ENCODE measurements around the gene RGL1.

Gene RGL1

DNA sequence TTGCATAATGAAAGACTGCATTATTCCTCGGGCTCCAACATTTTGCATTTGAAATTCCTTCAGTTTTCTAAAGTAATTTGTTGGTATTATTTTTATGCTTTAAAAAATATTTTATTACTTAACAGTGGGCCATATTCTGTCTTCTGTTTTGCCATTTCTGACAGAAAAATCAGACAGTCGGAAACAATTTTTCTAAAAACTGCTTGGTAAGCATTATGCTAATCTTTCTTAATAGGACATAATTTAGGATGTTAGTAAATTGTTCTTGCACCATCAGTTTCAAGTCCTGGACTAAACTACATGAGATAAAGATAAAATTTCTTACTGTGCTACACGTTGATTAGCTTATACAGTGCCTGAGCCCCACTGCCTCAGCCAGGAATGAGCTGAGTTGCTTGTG, 11.2 kb downstream of the RGL1 start:
- Mint-ChIP-seq H3K4me1 (no peaks in the 10 kb centered on the region), H3K9me3 (no peaks in the 10 kb centered on the region)

DNA sequence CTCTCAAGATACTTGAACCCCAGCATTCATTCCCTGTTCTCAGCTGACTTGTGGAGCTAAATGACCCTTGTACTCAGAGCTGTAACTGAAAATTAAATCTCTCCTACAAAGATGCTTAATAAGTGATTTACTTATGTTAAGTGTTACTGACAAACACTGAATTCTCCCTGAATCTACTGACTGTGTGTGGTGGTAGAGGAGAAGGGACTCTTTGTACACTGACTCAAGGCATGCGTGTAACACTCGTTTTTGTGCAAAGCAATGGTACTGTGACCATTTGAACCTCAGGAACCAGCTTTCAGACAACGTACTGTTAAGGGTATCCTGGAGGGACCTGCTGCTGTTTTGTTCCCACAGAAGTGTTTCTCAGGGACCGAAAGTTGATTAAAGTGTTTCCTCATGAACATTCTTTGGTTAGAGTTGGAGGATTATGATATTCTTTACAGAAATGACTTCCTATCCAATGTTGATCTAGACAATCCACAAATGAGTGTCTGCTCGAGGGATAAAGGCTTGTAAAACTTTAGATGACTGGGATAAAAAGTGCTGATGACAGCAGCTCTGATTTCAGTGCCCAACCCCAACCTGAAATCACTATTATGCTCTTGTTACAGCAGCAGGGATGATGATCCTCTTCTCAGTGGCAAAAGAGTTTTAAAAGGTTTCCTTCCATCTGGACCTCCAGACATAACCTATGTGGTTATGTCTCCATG, 12.8 kb downstream of the RGL1 start:
- ATAC-seq (replicated peaks; ENCODE audit: extremely low read depth, poor library complexity, severe bottlenecking): no peak
- no peaks in the 10 kb centered on the region for H3K36me3 Mint-ChIP-seq (ENCODE audit: insufficient read depth)
- H3K9me3 Mint-ChIP-seq: no peaks in the 10 kb centered on the region
- H3K4me1 Mint-ChIP-seq: no peaks in the 10 kb centered on the region
- no peaks in the 10 kb centered on the region for H3K27me3 Mint-ChIP-seq
- H3K27ac Mint-ChIP-seq (ENCODE audit: low read depth): no peak overlapping the region
- no peak overlapping the region for H3K4me3 Mint-ChIP-seq
- no peak for DNase-seq (ENCODE audit: low spot score in 2 of 2)

More for the DNA sequence above, 11.2 kb downstream of the RGL1 start:
- DNase-seq (ENCODE audit: low spot score in 2 of 2) (no peak), ATAC-seq (replicated peaks; ENCODE audit: extremely low read depth, poor library complexity, severe bottlenecking) (no peak)
- Mint-ChIP-seq H3K27ac (ENCODE audit: low read depth) (no peak overlapping the region), H3K36me3 (ENCODE audit: insufficient read depth) (no peaks in the 10 kb centered on the region), H3K4me3 (no peak overlapping the region), H3K27me3 (no peaks in the 10 kb centered on the region)

GRCh38 chr1:183819059-183819458, 14.1 kb downstream of the RGL1 start:
- ATAC-seq (replicated peaks; ENCODE audit: extremely low read depth, poor library complexity, severe bottlenecking): no peak
- H3K4me1 Mint-ChIP-seq: no peaks in the 10 kb centered on the region

DNA sequence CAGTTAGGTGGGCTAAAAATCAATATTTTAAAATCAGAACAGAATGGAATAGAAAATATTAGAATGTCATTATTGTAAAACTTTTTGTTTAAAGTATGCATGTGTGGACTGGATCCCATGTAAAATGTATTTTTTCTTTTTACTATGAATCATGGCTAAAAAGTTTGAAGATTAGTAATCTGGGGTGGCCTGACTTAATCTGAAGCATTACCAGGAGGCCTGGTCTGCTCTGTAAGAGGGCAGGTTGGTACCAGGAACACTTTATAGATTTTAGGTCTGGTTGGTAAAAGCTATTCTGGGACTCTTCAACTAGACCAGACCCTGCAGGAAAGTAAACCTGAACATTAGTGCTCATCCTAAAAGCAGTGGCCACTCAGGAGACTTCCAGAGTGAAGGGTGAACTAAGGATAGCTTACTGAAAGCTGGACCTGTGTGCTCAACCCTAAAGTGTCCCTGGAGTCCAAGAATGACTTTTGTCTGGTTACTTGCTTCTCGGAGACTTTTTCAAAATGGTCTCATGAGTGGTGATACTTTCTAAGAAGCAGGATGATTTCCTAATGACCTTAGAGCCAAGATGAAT, 16.5 kb downstream of the RGL1 start:
- Mint-ChIP-seq H3K27ac (ENCODE audit: low read depth) (no peak overlapping the region), H3K27me3 (no peaks in the 10 kb centered on the region), H3K4me3 (no peak overlapping the region), H3K9me3 (no peaks in the 10 kb centered on the region), H3K36me3 (ENCODE audit: insufficient read depth) (no peaks in the 10 kb centered on the region), H3K4me1 (no peaks in the 10 kb centered on the region)
- DNase-seq (ENCODE audit: low spot score in 2 of 2) (no peak), ATAC-seq (replicated peaks; ENCODE audit: extremely low read depth, poor library complexity, severe bottlenecking) (no peak)

More at GRCh38 chr1:183819059-183819458, 14.1 kb downstream of the RGL1 start:
- Mint-ChIP-seq H3K27me3 (no peaks in the 10 kb centered on the region), H3K27ac (ENCODE audit: low read depth) (no peak overlapping the region), H3K4me3 (no peak overlapping the region), H3K36me3 (ENCODE audit: insufficient read depth) (no peaks in the 10 kb centered on the region), H3K9me3 (no peaks in the 10 kb centered on the region)
- DNase-seq (ENCODE audit: low spot score in 2 of 2): no peak

DNA sequence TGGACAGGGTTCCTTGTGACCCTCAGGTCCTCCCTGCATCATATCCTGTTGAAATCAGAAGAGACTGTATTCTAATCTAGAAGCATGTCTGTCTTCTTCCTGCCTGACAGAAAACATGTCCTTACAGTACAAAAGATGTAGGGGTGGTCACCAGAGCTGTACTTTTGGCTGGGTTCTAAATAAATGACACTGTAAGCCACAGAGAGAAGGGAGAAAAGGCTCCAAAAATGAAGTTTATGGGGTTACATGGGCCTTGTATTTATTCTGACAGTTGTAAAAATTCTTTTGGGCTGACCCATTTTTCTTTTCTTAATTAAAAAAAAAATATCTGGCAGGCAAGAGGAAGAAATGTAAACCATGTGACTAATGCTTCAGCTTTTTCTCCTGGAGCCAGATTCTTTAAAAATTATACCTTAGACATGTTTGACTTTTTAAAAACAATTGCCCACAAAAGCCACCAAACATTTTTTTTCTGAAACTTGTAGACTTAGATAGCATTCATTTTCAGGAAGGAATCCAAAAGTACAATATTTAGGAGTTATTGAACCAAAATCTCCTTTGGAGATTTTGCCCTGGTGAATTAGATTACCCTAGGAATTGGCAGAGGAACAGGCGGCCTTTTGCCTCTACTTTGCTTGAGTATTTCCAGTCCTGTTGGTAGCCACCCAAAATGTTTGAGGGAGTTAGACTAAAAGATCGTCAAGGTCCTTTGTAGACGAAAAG, 17.1 kb downstream of the RGL1 start:
- H3K27ac Mint-ChIP-seq (ENCODE audit: low read depth): no peak overlapping the region
- H3K27me3 Mint-ChIP-seq: no peaks in the 10 kb centered on the region
- no peak overlapping the region for H3K4me3 Mint-ChIP-seq
- no peaks in the 10 kb centered on the region for H3K4me1 Mint-ChIP-seq
- ATAC-seq (replicated peaks; ENCODE audit: extremely low read depth, poor library complexity, severe bottlenecking) (no peak), DNase-seq (ENCODE audit: low spot score in 2 of 2) (no peak)
- no peaks in the 10 kb centered on the region for H3K9me3 Mint-ChIP-seq
- H3K36me3 Mint-ChIP-seq (ENCODE audit: insufficient read depth): no peaks in the 10 kb centered on the region

DNA sequence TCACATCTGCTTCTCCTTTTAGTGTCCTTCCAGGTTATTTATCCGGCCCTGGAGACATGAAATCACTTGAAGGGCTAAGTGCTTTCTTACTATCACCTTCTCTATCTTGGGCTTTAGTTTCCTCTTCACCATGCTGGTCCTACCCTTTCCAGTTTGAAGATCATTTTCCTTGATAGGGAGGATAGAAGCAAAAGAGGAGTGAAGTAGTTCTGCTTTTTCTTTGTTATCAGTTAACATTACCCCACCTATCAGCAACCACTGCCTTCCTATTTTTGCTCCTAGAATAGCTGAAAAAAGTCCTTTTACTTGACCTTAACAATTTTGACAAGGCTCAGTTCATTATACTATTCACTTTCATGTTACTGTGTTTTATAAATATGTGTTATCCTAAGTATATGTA, 19.4 kb downstream of the RGL1 start:
- H3K36me3 Mint-ChIP-seq (ENCODE audit: insufficient read depth): no peaks in the 10 kb centered on the region
- no peaks in the 10 kb centered on the region for H3K4me1 Mint-ChIP-seq
- DNase-seq (ENCODE audit: low spot score in 2 of 2) (no peak), ATAC-seq (replicated peaks; ENCODE audit: extremely low read depth, poor library complexity, severe bottlenecking) (no peak)
- H3K4me3 Mint-ChIP-seq: no peak overlapping the region
- no peaks in the 10 kb centered on the region for H3K27me3 Mint-ChIP-seq
- no peak overlapping the region for H3K27ac Mint-ChIP-seq (ENCODE audit: low read depth)
- H3K9me3 Mint-ChIP-seq: no peaks in the 10 kb centered on the region

DNA sequence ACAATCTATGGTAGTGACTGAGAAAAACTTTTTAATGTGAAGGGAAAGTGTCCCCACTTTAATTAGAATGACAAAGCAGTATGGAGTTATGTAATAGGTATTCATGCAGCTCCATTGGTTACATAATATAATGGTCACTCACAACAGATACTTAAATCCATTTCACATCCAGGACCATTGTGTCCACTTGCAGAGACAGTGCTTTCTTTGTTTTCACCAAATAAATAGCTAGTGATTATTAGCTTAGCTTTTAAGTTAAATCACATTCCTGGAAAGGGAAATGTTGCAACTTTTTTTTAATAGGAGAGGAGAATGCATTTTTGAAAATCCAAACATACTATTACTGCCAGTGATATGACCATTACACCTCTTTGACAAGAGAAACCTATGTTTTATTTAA, 22.9 kb downstream of the RGL1 start:
- DNase-seq (ENCODE audit: low spot score in 2 of 2) (no peak), ATAC-seq (replicated peaks; ENCODE audit: extremely low read depth, poor library complexity, severe bottlenecking) (no peak)
- Mint-ChIP-seq H3K27ac (ENCODE audit: low read depth) (no peak overlapping the region), H3K4me1 (no peaks in the 10 kb centered on the region), H3K36me3 (ENCODE audit: insufficient read depth) (no peaks in the 10 kb centered on the region), H3K27me3 (no peaks in the 10 kb centered on the region), H3K9me3 (no peaks in the 10 kb centered on the region), H3K4me3 (no peak overlapping the region)

DNA sequence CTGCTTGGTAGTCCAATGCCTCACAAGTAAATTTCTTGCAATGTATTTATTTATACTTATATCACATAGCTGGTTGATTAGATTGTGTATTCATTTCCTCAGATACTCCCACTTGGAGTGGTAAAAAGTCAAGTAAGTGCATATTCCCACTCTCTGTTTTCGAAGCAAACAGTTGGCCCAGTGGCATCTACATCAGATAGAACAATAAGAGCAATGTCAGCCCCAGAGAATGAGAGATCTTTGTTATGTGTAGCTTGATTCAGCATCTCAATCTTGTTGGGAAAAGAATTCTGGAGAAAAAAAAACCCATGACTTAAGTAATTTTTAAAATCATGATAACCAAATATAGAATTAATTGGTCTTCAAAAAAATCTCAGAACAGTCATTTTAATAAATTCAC, 25.5 kb downstream of the RGL1 start:
- no peaks in the 10 kb centered on the region for H3K27me3 Mint-ChIP-seq
- H3K4me3 Mint-ChIP-seq: no peak overlapping the region
- no peaks in the 10 kb centered on the region for H3K4me1 Mint-ChIP-seq
- ATAC-seq (replicated peaks; ENCODE audit: extremely low read depth, poor library complexity, severe bottlenecking) (no peak), DNase-seq (ENCODE audit: low spot score in 2 of 2) (no peak)
- H3K36me3 Mint-ChIP-seq (ENCODE audit: insufficient read depth): no peaks in the 10 kb centered on the region
- H3K27ac Mint-ChIP-seq (ENCODE audit: low read depth): no peak overlapping the region
- H3K9me3 Mint-ChIP-seq: no peaks in the 10 kb centered on the region

GRCh38 chr1:183831311-183831710, 26.4 kb downstream of the RGL1 start:
- H3K36me3 Mint-ChIP-seq (ENCODE audit: insufficient read depth): no peaks in the 10 kb centered on the region
- no peaks in the 10 kb centered on the region for H3K27me3 Mint-ChIP-seq
- no peak overlapping the region for H3K4me3 Mint-ChIP-seq
- H3K27ac Mint-ChIP-seq (ENCODE audit: low read depth): no peak overlapping the region
- no peaks in the 10 kb centered on the region for H3K9me3 Mint-ChIP-seq
- DNase-seq (ENCODE audit: low spot score in 2 of 2): no peak
- no peak for ATAC-seq (replicated peaks; ENCODE audit: extremely low read depth, poor library complexity, severe bottlenecking)
- no peaks in the 10 kb centered on the region for H3K4me1 Mint-ChIP-seq

GRCh38 chr1:183832459-183832858, 27.5 kb downstream of the RGL1 start:
- H3K27ac Mint-ChIP-seq (ENCODE audit: low read depth): no peak overlapping the region
- no peak for ATAC-seq (replicated peaks; ENCODE audit: extremely low read depth, poor library complexity, severe bottlenecking)
- no peaks in the 10 kb centered on the region for H3K27me3 Mint-ChIP-seq

DNA sequence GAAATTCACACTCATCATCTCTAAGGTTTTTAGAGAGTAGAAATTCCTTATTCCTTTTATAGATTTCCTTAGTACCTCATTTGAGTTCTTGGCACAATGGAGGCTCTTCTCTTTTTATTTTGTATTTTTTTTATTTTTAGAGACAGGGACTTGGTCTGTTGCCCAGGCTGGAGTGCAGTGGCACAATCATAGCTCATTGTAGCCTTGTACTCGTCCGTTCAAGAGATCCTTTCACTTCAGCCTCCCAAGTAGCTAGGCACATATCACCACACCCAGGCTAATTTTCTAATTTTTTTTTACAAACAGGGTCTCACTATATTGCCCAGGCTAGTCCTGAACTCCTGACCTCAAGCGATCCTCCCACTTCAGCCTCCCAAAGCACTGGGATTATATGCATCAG, 29.6 kb downstream of the RGL1 start:
- ATAC-seq (replicated peaks; ENCODE audit: extremely low read depth, poor library complexity, severe bottlenecking): no peak
- no peak for DNase-seq (ENCODE audit: low spot score in 2 of 2)
- Mint-ChIP-seq H3K4me3 (no peak overlapping the region), H3K27ac (ENCODE audit: low read depth) (no peak overlapping the region), H3K36me3 (ENCODE audit: insufficient read depth) (no peaks in the 10 kb centered on the region), H3K27me3 (no peaks in the 10 kb centered on the region), H3K4me1 (no peaks in the 10 kb centered on the region), H3K9me3 (no peaks in the 10 kb centered on the region)

More at GRCh38 chr1:183832459-183832858, 27.5 kb downstream of the RGL1 start:
- Mint-ChIP-seq H3K4me3 (no peak overlapping the region), H3K4me1 (no peaks in the 10 kb centered on the region), H3K9me3 (no peaks in the 10 kb centered on the region), H3K36me3 (ENCODE audit: insufficient read depth) (no peaks in the 10 kb centered on the region)
- no peak for DNase-seq (ENCODE audit: low spot score in 2 of 2)

DNA sequence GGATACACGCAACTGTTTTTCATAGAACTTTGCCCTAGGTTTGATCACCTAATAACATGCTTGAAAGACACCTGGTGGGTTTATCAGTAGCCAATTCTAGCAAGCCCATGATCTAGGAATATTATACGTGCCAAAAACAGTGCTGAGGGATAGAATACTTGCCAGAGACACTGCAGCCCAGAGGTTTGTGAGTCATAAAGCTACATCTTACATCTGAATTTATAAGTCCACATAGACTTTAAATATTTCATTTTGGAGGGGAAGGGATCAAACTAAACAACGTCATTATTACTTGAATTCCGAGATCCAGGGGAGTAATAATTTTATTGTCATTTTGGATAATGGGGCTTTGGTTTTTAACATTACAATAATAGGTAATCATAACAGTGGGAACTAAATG, 31.7 kb downstream of the RGL1 start:
- H3K9me3 Mint-ChIP-seq: no peaks in the 10 kb centered on the region
- no peak for DNase-seq (ENCODE audit: low spot score in 2 of 2)
- H3K4me1 Mint-ChIP-seq: peaks cover 2% of the 10 kb centered on the region
- no peak overlapping the region for H3K27ac Mint-ChIP-seq (ENCODE audit: low read depth)
- H3K27me3 Mint-ChIP-seq: no peaks in the 10 kb centered on the region
- ATAC-seq (replicated peaks; ENCODE audit: extremely low read depth, poor library complexity, severe bottlenecking): no peak
- H3K4me3 Mint-ChIP-seq: no peak overlapping the region
- H3K36me3 Mint-ChIP-seq (ENCODE audit: insufficient read depth): no peaks in the 10 kb centered on the region

- no peak overlapping the region for H3K4me3 Mint-ChIP-seq
- H3K36me3 Mint-ChIP-seq (ENCODE audit: insufficient read depth): no peaks in the 10 kb centered on the region
- DNase-seq (ENCODE audit: low spot score in 2 of 2) (no peak), ATAC-seq (replicated peaks; ENCODE audit: extremely low read depth, poor library complexity, severe bottlenecking) (no peak)
- peaks cover 7% of the 10 kb centered on the region for H3K4me1 Mint-ChIP-seq
- no peaks in the 10 kb centered on the region for H3K27me3 Mint-ChIP-seq
- no peaks in the 10 kb centered on the region for H3K9me3 Mint-ChIP-seq
- no peak overlapping the region for H3K27ac Mint-ChIP-seq (ENCODE audit: low read depth)
Measured at GRCh38 chr1:183837062-183837461, 32.1 kb downstream of the RGL1 start.

Data from central memory CD8-positive, alpha-beta T cell (primary cell).